Stimulated activated CD4-positive, alpha-beta T cell treated with anti-CD3 and anti-CD28 coated beads, Interleukin-15, amount 100 ng/mL, for 48 hours (primary cell): ENCODE measurements around the gene SERPING1.

ENCODE experiments used
- DNase-seq, 2 donors: peaks; one replicate each; pipeline ENCODE4 v3.0.0-alpha.2; 2020; ENCODE audit warnings: low read depth in 2 of 2

Gene SERPING1

DNA sequence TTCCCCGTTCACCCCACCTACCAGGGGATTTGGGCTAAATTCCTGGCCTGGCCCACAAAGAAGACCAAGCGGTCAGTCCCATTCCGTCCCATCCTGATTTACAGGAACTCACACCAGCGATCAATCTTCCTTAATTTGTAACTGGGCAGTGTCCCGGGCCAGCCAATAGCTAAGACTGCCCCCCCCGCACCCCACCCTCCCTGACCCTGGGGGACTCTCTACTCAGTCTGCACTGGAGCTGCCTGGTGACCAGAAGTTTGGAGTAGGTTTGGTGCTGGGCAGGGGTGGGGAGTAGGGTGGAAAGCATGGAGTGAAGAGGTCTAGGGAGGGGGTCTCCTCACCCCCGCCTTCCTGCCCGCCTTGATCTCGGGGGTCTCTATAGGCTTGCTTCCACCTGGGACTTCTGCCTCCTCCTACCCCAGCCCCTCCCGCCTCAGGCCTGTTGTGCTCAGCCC lies at the start of gene SERPING1:
SERPING1 (plus strand) TSS at position 225 of the 455 bp plus-strand sequence. CDS start 586 bp downstream, outside the sequence.
- no peak for DNase-seq

DNA sequence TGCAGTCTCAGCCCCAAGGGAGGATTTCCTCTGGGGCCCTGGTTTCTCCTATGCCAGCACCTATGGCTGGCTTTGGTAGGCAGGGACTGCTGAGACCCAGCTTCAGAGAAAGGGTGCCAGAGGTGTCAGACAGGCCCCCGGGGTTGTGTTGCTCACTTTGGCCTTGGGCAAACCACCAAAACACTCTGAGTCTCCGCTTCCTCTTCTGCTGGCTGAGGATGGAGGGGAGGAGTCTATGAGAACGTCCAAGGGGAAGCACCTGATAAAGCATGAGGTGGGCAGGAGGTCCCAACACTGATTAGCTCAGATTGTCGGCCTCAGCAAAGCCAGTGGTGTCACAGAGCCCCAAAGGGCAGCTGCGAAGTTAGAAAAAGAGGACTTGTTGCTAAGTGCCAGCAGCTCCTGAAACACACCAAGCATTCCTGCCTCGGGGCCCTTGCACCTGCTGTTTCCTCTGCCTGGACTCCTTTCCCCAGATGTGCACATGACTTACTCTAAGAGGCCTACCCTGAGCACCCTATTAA lies 49.6 kb upstream of the SERPING1 start:
- no peak for DNase-seq

DNA sequence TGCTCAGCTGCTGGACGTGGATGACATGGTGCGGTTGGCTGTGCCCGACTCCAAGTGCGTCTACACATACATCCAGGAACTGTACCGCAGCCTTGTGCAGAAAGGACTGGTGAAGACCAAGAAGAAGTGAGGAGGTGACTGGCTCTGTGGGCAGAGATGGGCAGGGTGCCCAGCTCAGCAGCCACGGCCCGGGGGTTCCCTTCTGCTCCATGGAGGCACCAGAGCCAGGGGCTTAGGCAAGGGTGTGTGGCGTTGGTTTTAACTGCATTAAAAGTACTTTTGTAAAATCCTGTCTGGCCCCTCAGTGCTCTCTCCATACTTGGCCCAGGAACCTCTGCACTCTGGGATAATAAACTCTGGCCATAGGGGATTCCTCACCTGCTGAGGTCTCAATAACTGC lies 47.5 kb upstream of the SERPING1 start:
- DNase-seq = no peak

DNA sequence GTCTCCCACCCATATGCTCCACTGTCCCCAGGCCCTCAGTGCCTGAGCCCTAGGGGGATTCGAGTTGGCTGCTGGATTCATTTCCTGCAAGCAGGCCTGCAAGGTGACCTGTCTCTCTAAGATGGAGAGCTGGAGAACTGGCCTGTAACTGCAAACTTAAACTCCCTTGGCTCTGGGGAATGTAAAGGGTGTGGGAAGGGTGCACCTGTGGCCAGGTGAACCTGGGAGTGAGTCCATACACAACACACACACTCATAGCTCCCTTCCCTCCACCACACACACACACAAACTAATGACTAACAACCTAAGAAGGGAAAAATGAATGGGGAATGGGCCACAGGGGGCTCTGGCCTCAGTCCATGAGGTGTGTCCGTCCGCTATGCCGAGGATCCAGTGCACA lies 45.5 kb upstream of the SERPING1 start:
- no peak for DNase-seq

DNA sequence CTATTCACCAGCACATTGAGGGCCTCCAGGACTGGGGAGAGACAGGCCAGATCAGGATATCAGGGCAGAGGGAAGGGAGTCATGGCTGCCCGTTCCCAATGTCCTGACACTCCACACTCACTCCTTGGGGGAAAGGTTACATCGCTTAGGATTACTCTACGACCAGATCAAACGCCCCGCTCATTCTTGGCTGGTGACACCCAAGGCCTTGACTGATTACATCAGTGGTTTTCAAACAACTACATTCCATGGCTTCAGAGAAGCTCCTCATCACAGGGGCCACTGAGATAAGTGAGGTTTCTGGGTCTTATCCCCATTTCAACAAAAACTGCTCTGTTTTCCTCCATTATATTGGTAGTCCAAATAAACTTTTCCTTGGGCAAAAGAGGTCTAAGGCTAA lies 45.0 kb upstream of the SERPING1 start:
- no peak for DNase-seq

DNA sequence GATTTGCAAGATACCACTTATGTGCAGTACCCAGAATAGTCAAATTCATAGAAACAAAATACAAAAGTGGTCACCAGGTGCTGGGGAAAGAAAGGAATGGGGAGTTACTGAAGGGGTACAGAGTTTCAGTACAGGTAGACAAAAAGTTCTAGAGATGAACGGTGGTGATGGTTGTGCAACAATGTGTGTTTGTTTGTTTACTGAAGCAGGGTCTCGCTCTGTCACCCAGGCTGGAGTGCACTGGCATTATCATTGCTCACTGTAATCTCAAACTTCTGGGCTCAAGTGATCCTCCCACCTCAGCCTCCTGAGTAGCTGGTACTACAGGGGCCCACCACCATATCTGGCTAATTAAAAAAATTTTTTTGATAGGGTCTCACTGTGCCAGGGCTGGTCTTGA lies 42.1 kb upstream of the SERPING1 start:
- no peak for DNase-seq

DNA sequence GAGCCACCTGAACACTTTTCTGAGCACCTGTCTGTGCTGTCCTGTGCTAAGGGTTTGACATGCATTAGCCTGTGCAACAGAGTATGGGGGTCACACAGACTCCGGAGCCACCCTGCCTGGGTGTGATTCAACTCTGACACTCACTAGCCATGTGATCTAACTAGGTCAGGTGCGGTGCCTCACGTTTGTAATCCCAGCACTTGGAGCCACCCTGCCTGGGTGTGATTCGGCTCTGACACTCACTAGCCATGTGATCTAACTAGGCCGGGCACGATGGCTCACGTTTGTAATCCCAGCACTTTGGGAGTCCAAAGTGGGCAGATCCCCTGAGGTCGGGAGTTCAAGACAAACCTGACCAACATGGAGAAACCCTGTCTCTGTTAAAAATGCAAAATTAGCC lies 41.4 kb upstream of the SERPING1 start:
- DNase-seq = no peak

DNA sequence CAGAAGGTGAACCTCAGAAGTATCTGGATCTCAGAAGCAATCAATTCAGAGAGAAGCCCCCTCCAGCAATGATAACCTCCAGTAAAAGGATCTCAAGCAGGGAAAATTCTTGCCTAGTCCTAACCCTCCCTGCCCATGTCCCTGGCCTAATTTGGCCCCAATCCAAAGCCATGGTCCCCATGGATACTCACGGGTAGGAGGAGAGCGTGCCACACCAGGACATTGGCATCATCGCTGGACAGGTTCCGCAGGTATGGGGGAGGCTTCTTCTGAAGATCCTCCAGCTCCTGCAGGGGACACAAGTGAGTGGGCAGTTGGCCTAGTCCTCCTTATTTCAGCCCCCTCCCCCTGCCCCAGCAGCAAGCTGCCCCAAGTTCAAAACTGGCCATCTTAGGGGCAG lies 37.3 kb upstream of the SERPING1 start:
- no peak for DNase-seq

DNA sequence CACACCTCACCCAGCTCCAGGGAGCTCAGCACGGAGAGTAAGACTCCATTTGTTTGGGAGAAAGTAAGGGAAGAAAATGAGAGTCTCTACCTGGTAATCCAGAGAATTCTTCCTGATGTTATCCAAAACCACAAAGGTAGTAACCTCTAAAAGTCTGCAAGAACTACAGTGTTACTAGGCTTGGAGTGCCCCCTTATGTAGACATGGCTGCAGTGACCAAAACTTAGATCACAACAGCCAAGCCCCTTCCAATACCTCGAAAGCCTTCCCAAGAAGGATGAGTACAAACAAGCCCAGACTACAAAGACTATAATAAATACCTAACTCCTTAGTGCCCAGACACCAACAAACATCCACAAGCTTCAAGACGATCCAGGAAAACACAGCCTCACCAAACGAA lies 34.9 kb upstream of the SERPING1 start:
- DNase-seq = no peak

DNA sequence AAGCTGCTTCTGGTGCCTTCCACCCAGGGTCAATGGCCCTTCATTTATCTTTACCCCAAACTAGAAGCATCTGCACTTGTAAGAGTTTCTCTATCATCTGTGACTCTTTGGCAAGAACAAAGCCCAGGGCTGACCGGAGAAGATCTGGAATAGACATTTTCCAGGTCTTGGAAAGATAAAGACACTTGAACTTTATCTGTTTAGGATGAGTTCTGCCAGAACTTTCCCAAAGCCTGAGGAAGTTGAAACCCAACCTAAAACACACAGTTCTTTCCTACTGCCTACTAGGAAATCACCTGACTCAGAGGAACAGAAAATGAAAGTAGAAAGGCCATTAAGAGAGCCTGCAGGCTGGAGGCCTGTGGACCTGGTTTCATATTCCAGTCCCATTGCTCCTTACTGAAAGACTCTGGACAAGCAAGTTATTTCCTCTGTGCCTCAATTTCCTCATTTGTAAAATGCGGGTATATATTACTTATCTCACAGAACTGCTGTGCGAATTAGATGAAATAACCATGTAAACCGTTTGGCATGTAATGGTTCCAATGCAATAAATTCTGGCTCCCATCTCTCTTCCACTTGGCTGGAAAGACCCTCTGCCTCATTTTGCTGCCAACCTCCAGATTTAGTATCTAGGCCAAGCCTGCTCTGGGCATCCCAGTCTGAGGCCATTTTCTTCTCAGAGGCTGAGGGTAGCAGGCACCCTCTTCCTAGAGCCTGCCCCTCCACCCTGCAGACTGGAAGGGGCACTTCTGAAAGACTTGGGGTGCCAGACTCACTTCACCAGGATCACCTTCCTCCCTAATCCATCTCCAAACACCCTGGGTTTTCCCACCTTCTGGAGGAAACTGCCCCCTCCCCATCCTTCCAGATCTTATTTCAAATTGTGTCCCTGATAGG lies 31.2 kb upstream of the SERPING1 start:
- DNase-seq = no peak

DNA sequence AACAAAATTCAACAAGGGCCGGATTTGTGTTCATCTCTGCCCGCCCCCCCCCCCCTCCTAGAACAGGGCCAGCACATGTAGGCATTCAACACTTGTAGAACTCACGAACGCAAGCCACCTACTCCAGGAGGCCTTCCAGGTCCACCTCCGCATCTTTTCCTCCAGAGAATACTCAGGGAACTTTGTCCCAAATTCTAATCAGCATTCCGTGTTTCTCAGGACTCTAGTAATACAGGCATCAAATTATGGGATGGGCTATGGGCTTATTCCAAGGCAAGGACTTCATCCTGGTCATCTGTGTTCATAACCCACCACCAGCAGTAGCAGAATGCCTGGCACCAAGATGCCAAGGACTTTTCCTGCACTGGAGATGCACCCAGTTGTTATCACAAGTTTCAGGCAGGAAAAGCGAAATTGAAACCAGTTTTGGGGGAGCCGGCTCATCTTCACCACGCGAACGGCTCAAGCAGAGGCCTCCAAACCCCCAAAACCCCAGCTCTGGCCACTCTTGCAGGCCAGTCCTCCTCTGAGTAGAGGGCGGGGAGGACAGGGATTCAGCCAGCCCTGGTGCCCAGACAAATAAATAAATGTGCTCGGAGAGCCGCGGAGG lies 30.5 kb upstream of the SERPING1 start:
- no peak for DNase-seq

DNA sequence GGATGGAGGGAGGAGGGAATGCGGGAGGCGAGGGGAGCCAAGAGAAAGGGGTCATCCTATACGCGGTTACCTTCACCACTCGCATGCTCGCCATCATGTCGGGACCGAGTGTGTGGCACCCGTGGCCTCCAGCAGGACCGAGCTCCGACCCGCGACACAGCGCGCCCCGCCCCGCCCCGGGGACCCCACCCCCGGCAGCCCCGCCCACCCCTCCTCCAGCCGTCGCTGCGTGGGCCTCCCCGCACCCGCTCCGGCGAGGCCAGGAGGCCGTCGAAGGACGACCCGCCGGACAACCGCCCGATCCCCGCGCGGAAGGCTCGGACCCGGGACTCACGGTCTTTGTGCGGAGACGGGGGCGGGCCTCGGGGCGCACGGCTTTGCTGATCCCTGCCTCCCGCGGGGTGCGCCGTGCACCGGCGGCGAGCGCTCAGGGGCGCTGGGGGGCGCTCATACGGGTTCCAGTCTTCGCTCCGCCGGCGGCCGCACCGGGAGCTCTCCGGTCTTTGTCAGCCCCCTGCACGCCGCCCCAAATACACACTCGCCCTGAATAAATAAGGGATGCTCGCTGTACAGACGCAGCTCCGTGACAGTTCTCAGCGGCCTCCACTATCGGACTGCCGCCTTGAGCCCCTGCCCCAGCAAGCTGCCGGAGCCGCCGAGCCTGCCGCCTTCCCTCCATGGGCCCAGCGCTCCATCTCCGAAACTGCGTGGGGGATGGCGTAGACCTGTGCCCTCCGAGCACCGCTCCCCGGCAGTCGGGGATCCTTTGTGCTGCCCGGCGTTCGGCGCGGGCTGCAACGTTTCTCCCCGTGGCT lies 29.8 kb upstream of the SERPING1 start, which contains the start of gene UBE2L6:
UBE2L6 (minus strand) TSS at position 158 of the 815 bp plus-strand sequence; CDS start at position 97, 61 bp downstream.
- peak; percentile 79 to 88 for DNase-seq

DNA sequence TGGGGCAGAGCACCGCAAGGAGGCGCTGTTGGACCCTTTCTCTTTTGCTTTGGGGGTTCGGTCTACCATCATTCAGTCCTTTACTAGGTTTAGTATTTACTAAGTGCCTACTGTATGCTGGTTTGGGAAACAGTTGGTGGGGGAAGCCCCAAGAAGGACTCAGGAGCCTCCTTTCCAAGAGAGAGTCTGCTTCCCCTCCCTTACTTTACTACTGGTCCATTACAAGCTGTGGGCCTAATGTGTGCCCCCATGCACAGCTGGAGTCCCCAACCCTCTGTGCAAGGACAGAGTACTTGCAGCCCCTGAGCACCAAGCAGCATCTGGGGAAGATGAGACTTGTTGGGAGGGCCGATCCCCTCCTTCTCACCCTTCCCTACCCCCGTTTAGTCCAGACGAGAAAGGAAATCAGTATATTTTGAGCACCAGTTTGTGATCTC lies 29.1 kb upstream of the SERPING1 start:
- DNase-seq = no peak

DNA sequence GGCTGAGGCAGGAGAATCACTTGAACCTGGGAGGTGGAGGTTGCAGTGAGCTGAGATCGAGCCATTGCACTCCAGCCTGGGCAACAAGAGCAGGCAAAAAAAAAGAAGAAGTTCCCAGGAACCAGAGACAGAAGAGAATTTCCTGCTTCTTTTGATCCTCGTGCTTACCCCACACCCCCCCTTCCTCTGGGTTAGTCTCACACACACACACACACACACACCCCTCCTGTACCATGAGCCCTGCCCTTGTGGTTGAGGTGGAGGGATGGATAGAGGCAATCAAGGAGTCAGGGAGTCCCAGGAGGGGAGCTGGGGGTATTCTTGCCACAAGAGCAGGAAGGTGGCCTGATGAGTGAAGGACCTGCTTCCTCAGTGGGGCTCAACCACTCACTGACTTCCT lies 25.9 kb upstream of the SERPING1 start:
- no peak for DNase-seq

DNA sequence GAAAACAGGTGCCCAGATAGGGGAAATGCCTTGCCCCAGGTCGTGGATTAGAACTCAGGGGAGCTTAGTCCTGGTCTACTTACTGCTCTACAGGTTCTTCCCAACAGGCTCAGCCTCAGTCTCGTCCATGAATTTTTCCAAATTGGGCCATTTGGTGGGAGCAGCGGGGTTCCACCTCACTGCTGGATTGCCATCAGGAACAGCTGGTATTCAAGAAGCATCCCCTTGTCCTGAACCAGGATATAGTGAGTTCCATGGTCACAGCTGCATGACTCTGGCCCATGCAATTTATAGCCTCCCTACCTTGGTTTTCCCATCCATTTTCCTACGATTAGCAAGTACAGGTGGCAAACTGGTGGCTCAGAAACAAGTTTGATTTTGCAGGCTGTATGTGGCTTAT lies 23.4 kb upstream of the SERPING1 start:
- no peak for DNase-seq

DNA sequence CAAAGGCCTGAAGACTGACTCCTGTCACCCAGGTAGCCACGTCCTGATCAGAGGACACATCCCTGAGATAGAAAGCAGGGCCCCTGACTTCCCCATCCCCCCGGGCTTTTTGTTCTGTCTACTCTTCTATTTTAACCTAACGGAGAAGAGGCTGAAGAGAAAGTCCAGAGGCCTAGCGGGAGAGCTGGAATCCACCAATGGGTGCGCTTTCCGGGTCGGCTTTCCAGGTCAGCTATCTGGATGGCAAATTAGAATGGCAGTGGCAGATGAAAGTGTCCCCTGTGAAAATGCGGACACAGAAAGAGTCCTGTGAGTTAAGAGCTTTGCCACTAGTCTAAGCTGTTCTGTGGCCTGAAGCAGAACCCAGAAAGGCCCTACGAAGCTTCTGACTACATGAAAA lies 13.1 kb upstream of the SERPING1 start:
- no peak for DNase-seq

DNA sequence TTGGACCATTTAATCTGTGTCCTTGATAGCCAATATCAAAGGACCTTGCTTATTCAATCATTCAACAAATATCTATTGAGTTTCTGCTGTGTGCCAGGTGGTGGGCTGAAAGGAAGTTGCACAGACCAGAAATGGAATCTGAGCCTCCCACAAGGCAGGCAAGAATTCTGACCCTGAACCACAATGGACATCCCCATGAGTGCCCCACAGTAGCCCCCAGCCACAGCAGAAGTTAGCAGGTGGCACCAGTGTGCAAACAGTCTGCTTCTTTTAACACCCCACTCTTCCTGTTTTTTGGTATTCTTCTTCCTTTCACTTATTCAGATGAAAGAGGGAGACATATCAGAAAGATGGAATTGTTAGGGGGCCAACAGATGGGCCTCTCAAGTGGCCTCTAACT lies 12.2 kb upstream of the SERPING1 start:
- no peak for DNase-seq

DNA sequence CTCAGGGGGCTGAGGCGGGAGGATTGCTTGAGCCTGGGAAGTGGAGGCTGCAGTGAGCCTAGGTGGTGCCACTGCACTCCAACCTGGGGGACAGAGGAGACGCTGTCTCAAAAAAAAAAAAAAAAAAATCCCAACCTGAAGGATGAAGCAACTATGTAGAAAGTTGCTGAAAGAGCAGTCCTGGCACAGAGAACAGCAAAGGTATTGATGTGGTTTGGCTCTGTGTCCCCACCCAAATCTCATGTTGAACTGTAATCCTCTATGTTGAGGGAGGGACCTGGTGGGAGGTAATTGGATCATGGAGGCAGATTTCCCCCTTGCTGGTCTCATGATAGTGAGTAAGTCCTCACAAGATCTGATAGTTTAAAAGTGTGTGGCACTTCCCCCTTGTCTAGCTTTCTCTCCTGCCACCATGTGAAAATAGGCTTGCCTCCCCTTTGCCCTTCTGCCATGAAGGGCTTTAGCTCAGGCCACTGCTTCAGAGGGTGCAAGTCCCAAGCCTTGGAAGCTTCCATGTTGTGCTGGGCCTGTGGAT lies 10.7 kb upstream of the SERPING1 start:
- no peak for DNase-seq

DNA sequence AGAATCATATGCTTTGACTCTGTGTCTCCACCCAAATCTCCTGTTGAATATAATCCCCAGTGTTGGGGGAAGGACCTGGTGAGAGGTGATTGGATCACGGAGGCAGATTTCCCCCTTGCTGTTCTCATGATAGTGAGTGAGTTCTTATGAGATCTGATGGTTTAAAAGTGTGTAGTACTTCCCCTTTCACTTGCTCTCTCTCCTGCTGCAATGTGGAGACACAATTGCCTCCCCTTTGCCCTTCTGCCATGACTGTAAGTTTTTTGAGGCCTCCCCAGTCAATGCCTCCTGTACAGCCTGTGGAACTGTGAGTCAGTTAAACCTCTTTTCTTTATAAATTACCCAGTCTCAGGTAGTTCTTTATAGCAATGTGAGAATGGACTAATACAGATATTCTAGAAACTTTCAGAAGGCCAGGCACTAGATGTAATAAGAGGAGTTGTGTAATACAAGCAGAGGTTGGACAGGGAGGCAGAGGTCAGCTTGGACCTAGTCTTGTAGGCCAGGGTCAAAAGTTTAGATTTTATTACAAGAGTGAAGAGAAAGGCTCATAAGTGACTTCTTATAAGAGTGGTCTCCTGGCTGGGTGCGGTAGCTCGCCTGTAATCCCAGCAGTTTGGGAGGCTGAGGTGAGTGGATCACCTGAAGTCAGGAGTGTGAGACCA lies 9.3 kb upstream of the SERPING1 start:
- no peak for DNase-seq

DNA sequence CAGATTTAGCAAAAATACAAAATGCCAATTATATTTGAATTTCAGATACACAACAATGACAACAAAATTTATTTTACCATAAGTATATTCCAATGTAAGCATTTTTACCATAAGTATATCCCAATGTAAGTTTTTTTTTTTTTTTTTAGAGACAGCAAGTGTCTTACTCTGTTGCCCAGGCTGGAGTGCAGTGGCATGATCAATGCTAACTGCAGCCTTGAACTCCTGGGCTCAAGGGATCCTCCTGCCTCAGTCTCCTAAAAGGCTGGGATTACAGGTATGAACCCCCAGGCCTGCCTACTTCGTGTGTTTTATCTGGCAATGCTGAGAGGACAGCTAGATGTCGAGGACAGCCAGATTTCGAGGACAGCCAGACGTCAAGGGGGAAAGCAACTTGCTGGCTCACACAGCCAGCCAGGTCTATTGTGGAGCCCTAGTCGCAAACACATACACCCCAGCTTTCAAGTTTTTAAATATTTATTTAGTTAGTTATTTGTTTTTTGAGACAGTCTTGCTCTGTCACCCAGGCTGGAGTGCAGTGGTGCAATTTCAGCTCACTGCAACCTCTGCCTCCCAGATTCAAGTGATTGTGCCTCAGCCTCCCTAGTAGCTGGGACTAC lies 1.1 kb upstream of the SERPING1 start:
- DNase-seq = no peak
